Activated CD4-positive, alpha-beta T cell treated with anti-CD3 and anti-CD28 coated beads, Interleukin-2, amount 10 ng/mL, durations not matched to agents 24 days and 14 days (primary cell): ENCODE measurements around the gene GRID1. TPM values are rescaled to one million over a fixed set of nuclear protein-coding genes. Genes with fewer than 3 reads are reported as not detected.

Experiments
- DNase-seq: peaks from one replicate; pipeline ENCODE4 v3.0.0; 2022
- H3K27ac Mint-ChIP-seq: one replicate; pipeline ENCODE4 v1.8.0; 2022; ENCODE audit warnings: mild to moderate bottlenecking, mixed read lengths
- H3K27me3 Mint-ChIP-seq: one replicate; pipeline ENCODE4 v1.8.0; 2022; ENCODE audit warnings: mixed read lengths
- H3K36me3 Mint-ChIP-seq: one replicate; pipeline ENCODE4 v1.8.0; 2022; ENCODE audit warnings: low read depth, mild to moderate bottlenecking, mixed read lengths
- H3K4me1 Mint-ChIP-seq: one replicate; pipeline ENCODE4 v1.8.0; 2021; ENCODE audit warnings: mixed read lengths
- H3K4me3 Mint-ChIP-seq: one replicate; pipeline ENCODE4 v1.8.0; 2022; ENCODE audit warnings: mild to moderate bottlenecking, moderate library complexity, mixed read lengths
- H3K9me3 Mint-ChIP-seq: one replicate; pipeline ENCODE4 v1.8.0; 2021; ENCODE audit warnings: mixed read lengths
- intact Hi-C: fragments of 100-400 bp; cut with micrococcal nuclease; formaldehyde crosslinking; loops from one replicate; pipeline ENCODE4 v1.15.1; 2023
- total RNA-seq: library from RNA; stranded (reverse); gene quantifications from 2 replicates; pipeline ENCODE4 v1.2.3, GENCODE V29; 2022

GRID1 gene
- total RNA-seq, 1 donor from 2014 or later: not detected

DNA sequence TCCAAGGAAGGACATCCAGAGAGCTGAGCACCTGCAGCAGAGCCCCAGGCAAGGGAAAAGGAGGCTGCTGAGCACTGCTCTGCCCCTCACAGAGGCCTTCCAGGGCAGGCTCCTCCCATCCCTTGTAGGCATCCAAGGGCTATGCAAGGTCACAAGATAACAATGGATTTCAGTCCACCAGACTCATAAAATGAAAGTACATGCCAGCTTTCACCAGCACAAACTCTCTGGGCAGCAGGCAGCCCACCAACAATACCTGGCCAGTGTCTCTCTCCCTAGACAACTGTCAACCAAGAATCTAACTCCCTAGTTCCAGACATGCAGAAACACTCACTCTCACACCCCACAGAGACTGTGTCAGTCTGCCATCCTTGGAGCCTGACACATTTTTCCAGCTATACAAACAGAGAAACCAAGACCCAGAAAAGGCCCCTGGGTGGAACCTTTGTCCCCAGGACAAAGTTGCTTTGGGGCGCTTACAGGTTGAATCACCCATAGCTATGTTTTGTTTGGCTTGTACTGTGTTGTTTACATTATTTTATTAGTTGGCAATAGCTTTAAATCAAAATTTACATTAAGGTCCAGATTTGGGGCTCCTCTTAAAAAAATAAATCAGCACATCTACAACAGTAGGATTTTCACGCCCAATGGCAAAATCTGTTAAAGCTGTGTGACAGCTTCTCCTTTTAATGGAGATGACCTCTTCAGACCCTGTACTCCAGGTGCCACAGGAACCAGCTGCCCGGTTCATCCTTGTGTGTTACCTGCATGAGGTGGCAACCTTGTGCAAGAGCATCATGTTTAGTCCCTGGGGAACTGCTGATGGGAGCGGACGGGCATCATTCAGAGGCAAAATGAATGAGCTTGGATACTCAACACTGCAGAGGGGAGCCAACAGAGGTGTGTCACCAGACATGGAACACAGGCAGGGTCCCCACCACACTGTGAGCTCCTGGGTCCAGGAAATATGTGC, 5.2 kb downstream of the GRID1 start:
- intact Hi-C loops: no loop called here
- H3K27me3 Mint-ChIP-seq: peaks cover 51% of the 10 kb centered on the region
- peaks cover 4% of the 10 kb centered on the region for H3K36me3 Mint-ChIP-seq
- peaks cover 6% of the 10 kb centered on the region for H3K4me1 Mint-ChIP-seq
- H3K9me3 Mint-ChIP-seq: no peaks in the 10 kb centered on the region
- no peak for DNase-seq
- no peak overlapping the region for H3K27ac Mint-ChIP-seq
- H3K4me3 Mint-ChIP-seq: no peak overlapping the region

DNA sequence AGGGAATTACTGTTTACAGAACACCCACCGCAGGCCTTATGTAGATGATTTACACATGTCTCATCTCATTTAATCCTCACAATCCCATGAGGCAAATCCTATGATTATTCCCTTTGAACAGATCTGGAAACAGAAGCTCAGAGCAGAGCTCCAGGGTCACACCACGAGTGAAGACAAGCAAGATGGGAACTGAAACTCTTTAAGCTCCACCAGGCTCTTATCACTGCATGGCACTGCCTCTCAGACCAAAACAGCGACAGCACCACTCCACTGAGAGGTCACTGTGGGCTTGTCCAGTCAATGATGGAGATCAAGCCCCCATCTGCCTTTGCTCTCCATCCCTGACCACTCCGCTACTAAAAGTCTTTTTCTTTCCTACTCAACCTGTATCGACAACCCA, 5.9 kb downstream of the GRID1 start:
- Mint-ChIP-seq H3K4me3 (no peak overlapping the region), H3K36me3 (peaks cover 3% of the 10 kb centered on the region), H3K27me3 (peaks cover 50% of the 10 kb centered on the region), H3K4me1 (peaks cover 5% of the 10 kb centered on the region), H3K27ac (no peak overlapping the region), H3K9me3 (no peaks in the 10 kb centered on the region)
- DNase-seq: no peak
- intact Hi-C loops: no loop called here

DNA sequence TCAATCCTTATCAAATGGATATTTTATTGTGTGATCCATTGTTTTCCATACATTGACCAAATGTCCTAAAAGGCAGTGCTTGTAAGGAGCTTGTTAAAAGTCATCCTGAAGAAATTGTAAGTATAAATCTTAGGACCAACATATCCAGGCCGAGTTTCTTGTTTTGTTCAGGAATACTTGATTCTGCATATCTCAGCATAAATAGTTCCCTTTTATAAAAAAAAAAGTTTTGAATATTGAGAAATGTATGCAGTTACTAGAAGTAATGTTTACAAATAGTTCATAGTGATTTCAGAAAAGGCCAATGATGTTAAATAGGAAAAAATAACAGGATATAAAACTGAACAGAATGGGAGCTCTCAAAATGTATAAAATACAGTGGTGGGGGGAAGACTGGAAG, 6.6 kb downstream of the GRID1 start:
- Mint-ChIP-seq H3K4me3 (no peak overlapping the region), H3K36me3 (peaks cover 1% of the 10 kb centered on the region), H3K27ac (no peak overlapping the region), H3K4me1 (peaks cover 2% of the 10 kb centered on the region), H3K27me3 (peaks cover 43% of the 10 kb centered on the region), H3K9me3 (no peaks in the 10 kb centered on the region)
- intact Hi-C loops: no loop called here
- no peak for DNase-seq

DNA sequence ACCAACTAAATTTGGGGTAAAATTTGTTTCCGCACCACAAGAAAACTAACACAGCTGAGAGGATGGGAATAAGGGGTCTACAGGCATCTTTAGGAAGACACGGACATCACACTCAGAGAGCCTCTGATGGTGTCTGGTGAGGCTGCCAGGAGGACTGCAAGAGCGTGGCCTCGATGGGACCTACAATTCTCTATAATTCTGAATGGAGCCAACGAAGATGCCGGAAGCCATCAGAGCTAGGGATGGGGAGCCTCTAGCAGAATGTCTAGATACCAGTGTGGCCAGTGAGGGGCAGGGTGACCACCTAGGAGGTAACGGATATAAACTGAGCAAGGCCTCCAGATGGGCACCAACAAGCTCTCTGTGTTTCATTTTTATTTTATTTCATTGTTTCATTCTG, 7.5 kb downstream of the GRID1 start:
- H3K4me1 Mint-ChIP-seq: peaks cover under 1% of the 10 kb centered on the region
- no peak overlapping the region for H3K4me3 Mint-ChIP-seq
- H3K9me3 Mint-ChIP-seq: no peaks in the 10 kb centered on the region
- intact Hi-C loops: no loop called here
- H3K36me3 Mint-ChIP-seq: peaks cover under 1% of the 10 kb centered on the region
- H3K27me3 Mint-ChIP-seq: peaks cover 34% of the 10 kb centered on the region
- no peak overlapping the region for H3K27ac Mint-ChIP-seq
- no peak for DNase-seq

DNA sequence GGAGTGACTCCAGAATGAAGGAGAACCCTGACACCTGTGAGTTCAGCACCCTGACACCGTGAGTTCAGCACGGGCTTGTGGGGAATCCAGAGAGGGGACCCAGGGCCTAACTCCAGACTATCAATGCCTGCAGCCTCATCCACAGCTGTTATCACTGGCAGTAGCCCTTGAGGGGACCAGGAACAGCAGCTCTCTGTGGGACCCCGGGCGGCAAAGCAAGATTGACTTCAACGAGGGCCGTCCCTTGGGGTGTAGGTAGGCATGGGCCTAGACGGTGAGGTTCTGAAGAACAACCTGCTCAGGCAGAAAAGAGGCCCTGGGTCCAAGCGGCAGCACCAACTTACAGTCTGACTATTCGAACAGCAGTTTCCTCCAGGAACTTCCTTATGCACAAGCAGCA, 8.9 kb downstream of the GRID1 start:
- intact Hi-C loops: no loop called here
- H3K4me3 Mint-ChIP-seq: no peak overlapping the region
- H3K27me3 Mint-ChIP-seq: peaks cover 26% of the 10 kb centered on the region
- H3K36me3 Mint-ChIP-seq: no peaks in the 10 kb centered on the region
- no peak overlapping the region for H3K27ac Mint-ChIP-seq
- no peaks in the 10 kb centered on the region for H3K4me1 Mint-ChIP-seq
- no peak for DNase-seq
- no peaks in the 10 kb centered on the region for H3K9me3 Mint-ChIP-seq

- Mint-ChIP-seq H3K4me3 (no peak overlapping the region), H3K27me3 (peaks cover 19% of the 10 kb centered on the region), H3K4me1 (no peaks in the 10 kb centered on the region), H3K9me3 (no peaks in the 10 kb centered on the region), H3K36me3 (no peaks in the 10 kb centered on the region), H3K27ac (no peak overlapping the region)
- intact Hi-C loops: no loop called here
- DNase-seq: no peak
These were observed 9.6 kb downstream of the GRID1 start for GRCh38 chr10:86357041-86357440.

DNA sequence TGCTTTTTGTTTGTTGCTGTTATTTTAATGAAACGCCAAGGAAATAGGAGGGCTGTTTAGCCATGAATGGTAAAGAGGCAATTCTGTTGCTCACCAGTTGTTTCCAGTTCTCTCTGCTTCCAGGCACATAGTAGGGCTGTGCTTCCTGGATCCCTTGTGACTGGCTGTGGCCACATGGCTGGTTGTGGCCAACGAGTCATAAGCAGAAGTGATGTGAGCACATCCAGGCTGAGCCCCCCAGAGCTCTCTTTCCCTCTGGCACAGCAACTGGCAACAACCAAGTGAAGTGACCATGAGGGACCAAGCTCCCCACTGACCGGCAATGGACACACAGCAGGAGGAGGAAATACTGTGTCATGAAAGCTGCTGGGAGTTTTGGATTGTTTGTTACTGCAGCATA, 10.3 kb downstream of the GRID1 start:
- Mint-ChIP-seq H3K27ac (no peak overlapping the region), H3K27me3 (peaks cover 15% of the 10 kb centered on the region), H3K9me3 (no peaks in the 10 kb centered on the region), H3K4me3 (no peak overlapping the region), H3K36me3 (no peaks in the 10 kb centered on the region), H3K4me1 (no peaks in the 10 kb centered on the region)
- DNase-seq: no peak
- intact Hi-C loops: no loop called here

DNA sequence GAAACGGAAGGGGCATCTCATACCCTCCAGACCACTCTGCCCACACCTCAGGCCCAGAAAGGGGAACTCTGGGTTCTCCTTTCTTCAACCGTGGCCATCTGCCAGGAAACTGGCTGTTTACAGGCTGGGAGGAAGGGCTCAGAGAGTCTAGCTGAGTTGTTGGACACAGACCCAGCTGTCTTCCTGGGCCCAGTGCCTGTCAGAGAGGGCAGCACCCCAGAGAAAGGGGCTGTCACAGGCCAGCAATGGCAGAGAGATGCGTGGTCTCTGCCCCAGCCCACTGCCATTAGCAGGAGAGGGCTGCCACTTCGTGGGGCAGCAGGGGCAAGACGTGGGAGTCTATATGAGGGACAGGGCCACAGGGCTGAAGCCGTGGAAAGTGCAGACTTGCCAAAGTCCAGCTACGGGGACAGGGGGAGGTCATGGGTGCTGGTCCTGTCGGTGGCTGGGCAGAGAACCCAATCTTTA, 11.0 kb downstream of the GRID1 start:
- intact Hi-C loops: no loop called here
- no peak for DNase-seq
- Mint-ChIP-seq H3K27ac (no peak overlapping the region), H3K4me3 (no peak overlapping the region), H3K4me1 (no peaks in the 10 kb centered on the region), H3K36me3 (no peaks in the 10 kb centered on the region), H3K27me3 (peaks cover 9% of the 10 kb centered on the region), H3K9me3 (no peaks in the 10 kb centered on the region)

DNA sequence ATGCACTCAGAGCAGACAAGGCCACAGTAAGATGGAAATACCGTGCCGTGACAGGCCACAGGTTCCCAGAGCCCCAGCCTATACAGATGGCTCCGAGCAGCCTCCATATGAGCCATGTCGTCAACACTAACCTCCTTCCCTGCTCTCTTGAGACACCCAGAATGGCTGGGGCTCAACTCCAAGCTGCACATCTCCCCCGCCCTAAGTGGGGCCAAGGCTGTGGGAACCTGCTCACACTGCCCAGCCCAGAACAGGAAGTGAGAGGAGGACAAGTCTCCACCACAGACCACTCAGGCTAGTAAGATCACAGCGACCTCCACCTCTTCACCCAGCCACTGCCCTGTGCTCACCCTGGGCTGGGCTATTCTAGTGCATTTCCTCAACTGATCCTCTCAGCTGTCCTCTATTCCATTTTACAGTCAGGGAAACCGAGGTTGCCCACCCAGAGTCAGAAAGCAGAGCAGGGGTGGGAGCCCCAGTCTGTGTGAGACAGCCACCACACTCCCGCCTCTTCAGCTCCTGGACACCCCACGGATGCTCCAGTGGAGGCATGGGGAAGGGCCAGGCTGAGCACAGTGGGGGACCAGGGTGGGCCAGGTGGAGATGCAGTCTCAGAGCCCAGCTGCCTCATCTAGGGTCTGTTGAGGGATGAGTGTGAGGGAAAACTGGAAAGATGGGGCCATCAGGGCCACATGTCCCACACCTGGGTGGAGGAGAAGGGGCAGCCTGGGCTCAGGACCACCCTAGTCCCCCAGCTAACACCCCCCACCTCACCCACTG, 11.6 kb downstream of the GRID1 start:
- H3K27ac Mint-ChIP-seq: no peak overlapping the region
- H3K9me3 Mint-ChIP-seq: no peaks in the 10 kb centered on the region
- intact Hi-C loops: no loop called here
- peaks cover 11% of the 10 kb centered on the region for H3K27me3 Mint-ChIP-seq
- no peaks in the 10 kb centered on the region for H3K36me3 Mint-ChIP-seq
- DNase-seq: no peak
- no peaks in the 10 kb centered on the region for H3K4me1 Mint-ChIP-seq
- no peak overlapping the region for H3K4me3 Mint-ChIP-seq

GRCh38 chr10:86353506-86354485, 12.8 kb downstream of the GRID1 start:
- no peak for DNase-seq
- intact Hi-C loops: no loop called here

DNA sequence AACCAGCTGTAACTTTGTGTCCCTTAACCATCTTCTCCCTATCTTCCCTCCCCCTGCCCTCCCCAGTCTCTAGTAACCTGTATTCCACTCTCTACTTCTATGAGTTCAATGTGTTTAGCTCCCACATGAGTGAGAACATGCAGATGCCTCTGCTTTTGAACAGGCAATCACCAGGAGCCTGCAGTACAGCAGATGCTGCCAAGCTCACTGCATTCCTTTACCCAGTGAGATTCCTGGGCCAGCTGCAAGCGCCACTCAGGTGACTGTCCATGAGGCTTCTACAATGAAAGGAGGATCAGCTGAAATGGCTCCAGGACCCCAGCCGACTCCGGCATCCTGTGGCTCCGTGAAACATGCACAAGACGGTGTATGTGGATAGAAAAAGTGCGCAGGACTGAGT, 15.7 kb downstream of the GRID1 start:
- Mint-ChIP-seq H3K27ac (no peak overlapping the region), H3K9me3 (no peaks in the 10 kb centered on the region), H3K4me1 (no peaks in the 10 kb centered on the region), H3K27me3 (peaks cover 4% of the 10 kb centered on the region), H3K36me3 (no peaks in the 10 kb centered on the region), H3K4me3 (no peak overlapping the region)
- intact Hi-C loops: no loop called here
- DNase-seq: no peak

More at GRCh38 chr10:86353506-86354485, 12.8 kb downstream of the GRID1 start:
- H3K27me3 Mint-ChIP-seq: peaks cover 7% of the 10 kb centered on the region
- H3K36me3 Mint-ChIP-seq: no peaks in the 10 kb centered on the region
- no peak overlapping the region for H3K4me3 Mint-ChIP-seq
- no peak overlapping the region for H3K27ac Mint-ChIP-seq
- no peaks in the 10 kb centered on the region for H3K9me3 Mint-ChIP-seq
- H3K4me1 Mint-ChIP-seq: no peaks in the 10 kb centered on the region

- no peaks in the 10 kb centered on the region for H3K4me1 Mint-ChIP-seq
- intact Hi-C loops: no loop called here
These were observed 16.5 kb downstream of the GRID1 start for GRCh38 chr10:86349940-86350630.

GRCh38 chr10:86349474-86349873, 17.1 kb downstream of the GRID1 start:
- Mint-ChIP-seq H3K27ac (no peak overlapping the region), H3K36me3 (no peaks in the 10 kb centered on the region), H3K4me3 (no peak overlapping the region), H3K9me3 (no peaks in the 10 kb centered on the region), H3K4me1 (no peaks in the 10 kb centered on the region), H3K27me3 (peaks cover 4% of the 10 kb centered on the region)
- intact Hi-C loops: no loop called here
- DNase-seq: no peak

More at GRCh38 chr10:86349940-86350630, 16.5 kb downstream of the GRID1 start:
- no peaks in the 10 kb centered on the region for H3K36me3 Mint-ChIP-seq
- H3K9me3 Mint-ChIP-seq: no peaks in the 10 kb centered on the region
- peaks cover 4% of the 10 kb centered on the region for H3K27me3 Mint-ChIP-seq
- no peak overlapping the region for H3K27ac Mint-ChIP-seq
- no peak for DNase-seq
- H3K4me3 Mint-ChIP-seq: no peak overlapping the region
